PC-9 (cell line): ENCODE measurements around the gene PRR5L. TPM values are rescaled to one million over a fixed set of nuclear protein-coding genes. Genes with fewer than 3 reads are reported as not detected.

Source experiments
- Bru-seq: library from RNA; stranded (reverse); fragments of 400-500 nt; gene quantifications from one replicate; lab custom pipeline; 2021; lab: Mats Ljungman, UMichigan
- BruChase-seq, 2 experiments: library from RNA; stranded (reverse); fragments of 400-500 nt; gene quantifications; one replicate each; lab custom pipeline; 2021; lab: Mats Ljungman, UMichigan
- BruUV-seq: library from RNA; stranded (reverse); fragments of 400-500 nt; replicated peaks from 2 replicates; lab custom pipeline; 2021; lab: Mats Ljungman, UMichigan
- CTCF ChIA-PET: fragments of 300-600 bp; sonication (Branson Sonifier 250); formaldehyde crosslinking; loops from one replicate; lab custom pipeline; 2022; ENCODE audit warnings: antibody characterized with exemption; lab: Charles Lee
- POLR2A ChIA-PET: fragments of 300-600 bp; sonication (Branson Sonifier 250); formaldehyde crosslinking; loops from one replicate; lab custom pipeline; 2022; ENCODE audit warnings: antibody characterized with exemption; ENCODE audit not compliant: unreplicated experiment; lab: Charles Lee
- DNase-seq, 2 experiments: peaks; one replicate each; pipeline versions ENCODE4 v3.0.0 to v3.0.0-alpha.2; 2015 to 2022; ENCODE audit warnings: mixed read lengths in 1 of 2
- H2AFZ ChIP-seq: fragments of 200-600 bp; sonication (generic); 2 replicates; pipeline ENCODE4 v1.8.1; 2017; ENCODE audit warnings: antibody characterized with exemption
- H3F3A ChIP-seq: fragments of 200-600 bp; sonication (generic); 2 replicates; pipeline ENCODE4 v1.8.1; 2017; ENCODE audit warnings: antibody characterized with exemption, mild to moderate bottlenecking, low read depth; ENCODE audit not compliant: insufficient read depth
- H3K27ac ChIP-seq: fragments of 200-600 bp; sonication (generic); 2 replicates; pipeline ENCODE4 v1.6.1; 2016; ENCODE audit warnings: mixed run types
- H3K27me3 ChIP-seq: fragments of 200-600 bp; sonication (generic); 2 replicates; pipeline ENCODE4 v1.6.1; 2016; ENCODE audit warnings: low read depth, mixed run types; ENCODE audit not compliant: insufficient read depth
- H3K36me3 ChIP-seq: fragments of 200-600 bp; sonication (generic); 2 replicates; pipeline ENCODE4 v1.6.1; 2016; ENCODE audit warnings: low read depth, mixed run types
- H3K4me1 ChIP-seq: fragments of 200-600 bp; sonication (generic); replicated peaks from 2 replicates; pipeline ENCODE4 v1.6.1; 2016; ENCODE audit warnings: mixed run types; ENCODE audit not compliant: insufficient read depth
- H3K4me2 ChIP-seq: fragments of 200-600 bp; sonication (generic); 2 replicates; pipeline ENCODE4 v1.6.1; 2017; ENCODE audit warnings: mixed run types
- H3K4me3 ChIP-seq: fragments of 200-600 bp; sonication (generic); 2 replicates; pipeline ENCODE4 v1.6.1; 2016; ENCODE audit warnings: mixed run types
- H3K79me2 ChIP-seq: fragments of 200-600 bp; sonication (generic); 2 replicates; pipeline ENCODE4 v1.6.1; 2017; ENCODE audit warnings: low read depth, mixed run types
- H3K9me2 ChIP-seq: fragments of 200-600 bp; sonication (generic); 2 replicates; pipeline ENCODE4 v1.8.1; 2017; ENCODE audit warnings: mild to moderate bottlenecking; ENCODE audit not compliant: insufficient read depth
- H3K9me3 ChIP-seq: fragments of 200-600 bp; sonication (generic); 2 replicates; pipeline ENCODE4 v1.8.1; 2016; ENCODE audit warnings: low read depth; ENCODE audit not compliant: insufficient read depth
- H4K20me1 ChIP-seq: fragments of 200-600 bp; sonication (generic); 2 replicates; pipeline ENCODE4 v1.8.1; 2017; ENCODE audit not compliant: insufficient read depth
- CTCF ChIP-seq: fragments of 200-600 bp; sonication (generic); conservative IDR thresholded peaks from 2 replicates; pipeline ENCODE4 v1.6.1; 2017; ENCODE audit warnings: mixed run types, antibody characterized with exemption, mild to moderate bottlenecking, moderate library complexity
- EZH2 ChIP-seq: fragments of 200-600 bp; sonication (generic); IDR thresholded peaks from 2 replicates; pipeline ENCODE4 v1.8.0; 2017; ENCODE audit warnings: antibody characterized with exemption, low read depth
- intact Hi-C: fragments of 100-400 bp; cut with micrococcal nuclease; formaldehyde crosslinking; loops from one replicate; pipeline ENCODE4 v1.10.0; 2022; ENCODE audit not compliant: unreplicated experiment
- long read RNA-seq: library from polyadenylated mRNA; stranded (forward); transcript quantifications from one replicate; pipeline ENCODE4 v2.0.0, GENCODE V29; 2022
- total RNA-seq: library from RNA; stranded (reverse); gene quantifications from 2 replicates; pipeline ENCODE4 v1.2.3, GENCODE V29; 2021

Gene PRR5L
- 4.9 and 5.1 TPM in 2 replicates for total RNA-seq
- Bru-seq, nascent RNA: percentile 38 among the genes with signal in this experiment
- BruChase-seq, experiment 1, labeled RNA remaining after a 2-hour chase: percentile 45 among the genes with signal in this experiment
- percentile 28 among the genes with signal in this experiment for BruChase-seq, experiment 2, labeled RNA remaining after a 6-hour chase
- long read RNA-seq, partial matches to known transcripts: 4 of 4 reads
- long read RNA-seq, other reads (novel, unspliced or antisense): 0 of 4 reads

GRCh38 chr11:36295926-36296325 is at the start of gene PRR5L:
Gene PRR5L, plus strand, starts transcription at chr11:36296288. Its CDS starts 104,834 bp downstream, at chr11:36401122.
- H3K79me2 ChIP-seq: no peaks in the 10 kb centered on the region
- H3K27me3 ChIP-seq: no peaks in the 10 kb centered on the region
- CTCF ChIA-PET: no interaction called here
- H4K20me1 ChIP-seq: no peaks in the 10 kb centered on the region
- no peaks in the 10 kb centered on the region for H3K36me3 ChIP-seq
- TF ChIP-seq EZH2: no peak
- TF ChIP-seq CTCF: no peak
- POLR2A ChIA-PET: no interaction called here
- H3K27ac ChIP-seq: no peak within 1 kb of the TSS
- H2AFZ ChIP-seq: no peak within 1 kb of the TSS
- DNase-seq: no peak
- H3K4me3 ChIP-seq: no peak within 1 kb of the TSS
- no peaks in the 10 kb centered on the region for H3K4me1 ChIP-seq
- H3K9me2 ChIP-seq: no peaks in the 10 kb centered on the region
- H3K9me3 ChIP-seq: no peaks in the 10 kb centered on the region
- BruUV-seq: no TSS peak
- intact Hi-C loops: no loop called here
- H3F3A ChIP-seq: no peaks in the 10 kb centered on the region
- H3K4me2 ChIP-seq: no peak within 1 kb of the TSS

- H3K4me2 ChIP-seq: no peak overlapping the region
- no peak overlapping the region for H2AFZ ChIP-seq
- no peaks in the 10 kb centered on the region for H3K79me2 ChIP-seq
- no peak for DNase-seq
- no peaks in the 10 kb centered on the region for H3K9me2 ChIP-seq
- no peaks in the 10 kb centered on the region for H3F3A ChIP-seq
- ChIA-PET POLR2A (no interaction called here), CTCF (no interaction called here)
- H3K27me3 ChIP-seq: no peaks in the 10 kb centered on the region
- no TSS peak for BruUV-seq
- H3K36me3 ChIP-seq: no peaks in the 10 kb centered on the region
- no peak overlapping the region for H3K27ac ChIP-seq
- H4K20me1 ChIP-seq: no peaks in the 10 kb centered on the region
- intact Hi-C loops: loop anchor here (5.0 kb wide), 1 partner anchor 760 kb away; no protein-coding TSS in a partner anchor
- no peak overlapping the region for H3K4me3 ChIP-seq
- H3K4me1 ChIP-seq: peaks cover 11% of the 10 kb centered on the region
- no peaks in the 10 kb centered on the region; the same call in 1 of the 2 replicates for H3K9me3 ChIP-seq
- TF ChIP-seq EZH2: no peak
- no peak for TF ChIP-seq CTCF
These were observed 48.6 kb upstream of the PRR5L start for GRCh38 chr11:36247493-36247892.

GRCh38 chr11:36248436-36248835 is 47.7 kb upstream of the PRR5L start:
- DNase-seq: no peak
- H3K4me3 ChIP-seq: no peak overlapping the region
- no TSS peak for BruUV-seq
- H3K79me2 ChIP-seq: no peaks in the 10 kb centered on the region
- H3K4me1 ChIP-seq: peaks cover 11% of the 10 kb centered on the region
- no peak overlapping the region for H2AFZ ChIP-seq
- H3F3A ChIP-seq: no peaks in the 10 kb centered on the region
- no peak overlapping the region for H3K4me2 ChIP-seq
- no peaks in the 10 kb centered on the region for H3K36me3 ChIP-seq
- intact Hi-C loops: loop anchor here (5.0 kb wide), 1 partner anchor 761 kb away; no protein-coding TSS in a partner anchor
- no peaks in the 10 kb centered on the region for H3K27me3 ChIP-seq
- no peaks in the 10 kb centered on the region for H4K20me1 ChIP-seq
- H3K9me2 ChIP-seq: no peaks in the 10 kb centered on the region
- ChIA-PET CTCF (no interaction called here), POLR2A (no interaction called here)
- H3K9me3 ChIP-seq: no peaks in the 10 kb centered on the region; the same call in 1 of the 2 replicates
- TF ChIP-seq EZH2 (no peak), CTCF (no peak)
- no peak overlapping the region for H3K27ac ChIP-seq
